Common myeloid progenitor, CD34-positive (primary cell): Measurements from ENCODE around the gene PC.

Source experiments
- CTCF ChIA-PET: fragments of 350-600 bp; sonication (Branson Sonifier 250); formaldehyde crosslinking; loops from one replicate; lab custom pipeline; 2021; ENCODE audit warnings: antibody characterized with exemption; lab: Charles Lee
- POLR2A ChIA-PET: fragments of 350-600 bp; sonication (Branson Sonifier 250); formaldehyde crosslinking; loops from one replicate; lab custom pipeline; 2021; ENCODE audit warnings: antibody characterized with exemption; lab: Charles Lee
- DNase-seq, 3 donors: peaks; one replicate each; pipeline versions ENCODE4 v3.0.0 to v3.0.0-alpha.2; 2013
- H3K27ac ChIP-seq, 2 experiments: 1 replicate in 1 of 2; 2 replicates in 1 of 2; pipeline ENCODE4 v1.7.0; 2013; ENCODE audit warnings: inconsistent platforms in 2 of 2, low read length in 2 of 2, mild to moderate bottlenecking in 2 of 2, low read depth in 1 of 2, moderate library complexity in 1 of 2; ENCODE audit not compliant: severe bottlenecking in 2 of 2, insufficient read depth in 1 of 2, poor library complexity in 1 of 2
- H3K27me3 ChIP-seq, 5 experiments: replicated peaks in 2 of 5; 1 replicate in 3 of 5; 2 replicates in 2 of 5; pipeline versions ENCODE4 v1.6.1 to v1.7.0; 2013; ENCODE audit warnings: low read length in 4 of 5, mild to moderate bottlenecking in 2 of 5, moderate library complexity in 2 of 5, inconsistent platforms in 1 of 5; ENCODE audit not compliant: insufficient read depth in 5 of 5, control insufficient read depth in 4 of 5
- H3K36me3 ChIP-seq, 4 experiments: 1 replicate in 2 of 4; 2 replicates in 2 of 4; pipeline versions ENCODE4 v1.6.1 to v1.7.0; 2013; ENCODE audit warnings: low read length in 3 of 4, control low read depth in 1 of 4, mild to moderate bottlenecking in 1 of 4; ENCODE audit not compliant: control insufficient read depth in 4 of 4, insufficient read depth in 4 of 4
- H3K4me1 ChIP-seq, 4 experiments: 1 replicate in 3 of 4; 2 replicates in 1 of 4; pipeline versions ENCODE4 v1.6.1 to v1.7.1; 2013; ENCODE audit warnings: low read length in 3 of 4, mild to moderate bottlenecking in 3 of 4, control low read depth in 1 of 4, inconsistent platforms in 1 of 4, moderate library complexity in 1 of 4; ENCODE audit not compliant: control insufficient read depth in 4 of 4, insufficient read depth in 4 of 4; ENCODE audit errors: control extremely low read depth in 1 of 4
- H3K4me3 ChIP-seq, 7 experiments: 1 replicate in 4 of 7; 2 replicates in 3 of 7; pipeline versions ENCODE4 v1.5.1 to v1.7.0; 2013; ENCODE audit warnings: mild to moderate bottlenecking in 7 of 7, low read length in 6 of 7, moderate library complexity in 6 of 7, inconsistent platforms in 2 of 7, low read depth in 2 of 7, control low read depth in 1 of 7; ENCODE audit not compliant: insufficient read depth in 4 of 7, control insufficient read depth in 1 of 7; ENCODE audit errors: extremely low read depth in 1 of 7
- H3K9me3 ChIP-seq, 5 experiments: 1 replicate in 4 of 5; 2 replicates in 1 of 5; pipeline versions ENCODE4 v1.6.1 to v1.7.1; 2013; ENCODE audit warnings: low read length in 4 of 5, mild to moderate bottlenecking in 2 of 5, inconsistent platforms in 1 of 5, low read depth in 1 of 5, moderate library complexity in 1 of 5; ENCODE audit not compliant: control insufficient read depth in 4 of 5, insufficient read depth in 2 of 5; ENCODE audit errors: control extremely low read depth in 1 of 5
- WGBS: methylation state at CpG from one replicate; pipeline ENCODE4 v1.1.5; 2013; ENCODE audit not compliant: insufficient coverage; 5-methylcytosine and 5-hydroxymethylcytosine counted together

PC gene

GRCh38 chr11:66907751-66908630 lies 50.2 kb downstream of the PC start:
- POLR2A ChIA-PET = no interaction called here

DNA sequence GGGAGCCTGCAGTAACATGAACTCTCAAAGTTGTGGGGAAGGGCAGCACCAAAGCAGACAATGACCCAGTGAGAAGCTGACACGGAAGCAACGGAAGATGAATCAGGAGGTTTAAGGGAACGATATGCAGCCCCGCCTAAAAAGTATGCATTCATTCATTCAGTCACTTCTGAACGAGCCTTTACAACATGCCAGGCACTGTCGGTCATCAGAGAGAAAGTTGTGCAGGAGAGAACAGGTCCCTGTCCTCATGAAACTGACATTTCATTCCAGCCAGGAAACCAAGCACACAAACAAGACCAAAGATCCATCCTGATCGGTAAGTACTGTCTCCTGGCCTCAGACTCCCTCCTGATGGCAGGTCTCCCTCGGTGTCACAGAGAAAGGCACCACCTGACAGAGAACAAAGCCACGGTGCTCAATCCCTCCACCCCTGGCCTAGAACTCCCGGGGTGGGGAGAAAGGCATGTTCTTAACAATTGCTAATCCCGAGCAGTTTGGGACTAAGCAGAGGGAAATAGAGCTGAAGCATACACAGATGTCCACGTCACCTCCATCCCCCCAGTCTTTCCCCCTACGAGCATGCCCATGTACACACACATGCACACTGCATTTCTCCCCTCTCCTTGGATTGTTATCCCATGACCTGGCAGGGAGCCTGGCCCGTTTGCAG lies 52.0 kb downstream of the PC start:
- no peaks in the 10 kb centered on the region for H3K4me1 ChIP-seq
- no peak overlapping the region for H3K27ac ChIP-seq
- WGBS = 89% methylated on average over 10 of the region's 14 CpGs
- H3K36me3 ChIP-seq = no peaks in the 10 kb centered on the region
- no peak for DNase-seq
- ChIA-PET POLR2A (no interaction called here), CTCF (no interaction called here)
- no peak overlapping the region for H3K4me3 ChIP-seq
- H3K27me3 ChIP-seq = peaks cover 0 to 5% (median 0%) of the 10 kb centered on the region in 5 experiments
- no peaks in the 10 kb centered on the region for H3K9me3 ChIP-seq

More at GRCh38 chr11:66907751-66908630, 50.2 kb downstream of the PC start:
- CTCF ChIA-PET = interaction anchor here (1.0 to 1.6 kb wide), 2 partner anchors 18 to 130 kb away, joined by 3 read pairs; no protein-coding TSS in a partner anchor
- Histone ChIP-seq H3K27me3 (no peaks in the 10 kb centered on the region), H3K4me3 (no peak overlapping the region), H3K9me3 (no peaks in the 10 kb centered on the region), H3K27ac (no peak overlapping the region), H3K4me1 (no peaks in the 10 kb centered on the region), H3K36me3 (no peaks in the 10 kb centered on the region)
- no peak for DNase-seq
- 95% methylated on average over 6 of the region's 9 CpGs for WGBS

DNA sequence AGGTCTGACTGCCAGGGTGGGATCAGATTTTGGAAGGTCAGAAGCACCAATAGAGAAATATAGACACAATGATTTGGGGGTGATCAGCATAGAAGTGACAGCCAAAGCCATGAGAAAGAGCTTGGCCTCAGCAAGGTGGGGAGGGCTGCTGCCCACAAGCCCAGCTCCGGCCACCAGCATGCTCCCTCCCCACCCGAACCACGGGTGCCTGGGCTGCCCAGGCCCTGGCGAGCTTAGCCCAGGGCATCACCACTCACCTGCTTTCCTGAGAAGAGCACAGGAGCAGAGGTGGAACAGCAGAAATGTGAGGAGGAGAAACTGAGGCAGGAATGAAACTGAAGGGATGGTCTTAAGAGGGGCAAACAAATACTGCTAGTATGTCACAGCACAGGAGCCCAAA lies 52.6 kb downstream of the PC start:
- no peak overlapping the region for H3K4me3 ChIP-seq

DNA sequence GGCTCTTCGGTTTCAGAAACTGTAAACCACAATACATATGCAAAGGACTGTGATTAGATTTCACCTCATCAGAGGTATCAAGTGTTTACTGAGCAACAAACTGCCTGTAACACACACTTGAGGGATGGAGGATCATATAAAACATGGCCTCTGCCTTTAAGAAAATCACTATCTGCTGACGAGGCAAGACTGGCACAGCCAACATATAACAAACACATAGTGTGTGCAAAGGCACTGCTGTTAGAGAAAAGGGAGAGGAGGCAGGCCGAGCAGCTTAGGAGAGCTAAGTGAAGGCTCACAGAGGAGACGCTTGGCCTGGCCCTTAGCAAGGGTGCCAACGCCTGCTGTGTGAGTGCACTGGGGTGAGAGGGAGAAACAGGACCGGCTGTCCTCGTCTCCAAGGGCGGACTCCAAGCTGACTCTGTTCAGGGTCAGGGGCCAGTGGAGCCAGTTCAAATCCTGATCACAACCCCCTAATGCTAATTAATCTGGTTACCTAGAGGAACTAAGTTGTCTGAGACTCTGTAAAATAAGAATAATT lies 53.1 kb downstream of the PC start:
- Histone ChIP-seq H3K36me3 (no peaks in the 10 kb centered on the region), H3K27ac (no peak overlapping the region), H3K27me3 (peaks cover 0 to 6% (median 0%) of the 10 kb centered on the region in 5 experiments), H3K9me3 (no peaks in the 10 kb centered on the region), H3K4me3 (no peak overlapping the region), H3K4me1 (no peaks in the 10 kb centered on the region)
- CTCF ChIA-PET = no interaction called here
- DNase-seq = no peak
- POLR2A ChIA-PET = no interaction called here
- 95% methylated on average over 4 of the region's 8 CpGs for WGBS

More for the DNA sequence above, 52.6 kb downstream of the PC start:
- Histone ChIP-seq H3K27ac (no peak overlapping the region), H3K4me1 (no peaks in the 10 kb centered on the region), H3K9me3 (no peaks in the 10 kb centered on the region), H3K27me3 (peaks cover 0 to 6% (median 0%) of the 10 kb centered on the region in 5 experiments), H3K36me3 (no peaks in the 10 kb centered on the region)
- DNase-seq = no peak
- CTCF ChIA-PET = no interaction called here
- 100% methylated on average over 1 of the region's 4 CpGs for WGBS
- POLR2A ChIA-PET = no interaction called here

DNA sequence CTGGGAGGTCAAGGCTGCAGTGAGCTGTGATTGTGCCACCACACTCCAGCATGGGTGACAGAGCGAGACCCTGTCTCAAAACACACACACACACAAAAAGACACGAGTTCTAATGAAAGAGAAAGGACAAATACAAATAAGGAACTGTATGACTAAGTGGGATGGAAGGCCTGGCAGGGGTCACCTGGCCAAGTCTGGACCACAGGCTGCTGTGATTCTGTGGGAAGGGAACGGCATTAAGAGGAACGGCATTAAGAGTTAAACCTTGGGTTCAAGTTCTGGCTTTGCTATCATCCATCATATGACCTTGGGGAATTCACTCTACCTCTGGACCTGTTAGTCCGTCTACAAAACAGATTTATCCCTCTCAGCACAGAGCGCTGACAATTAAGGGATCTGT lies 53.6 kb downstream of the PC start:
- ChIA-PET POLR2A (no interaction called here), CTCF (interaction anchor here (1.0 kb wide), 1 partner anchor 8 kb away, joined by 3 read pairs; no protein-coding TSS in a partner anchor)
- Histone ChIP-seq H3K27me3 (peaks cover 0 to 6% (median 0%) of the 10 kb centered on the region in 5 experiments), H3K4me3 (no peak overlapping the region), H3K9me3 (no peaks in the 10 kb centered on the region), H3K4me1 (no peaks in the 10 kb centered on the region), H3K36me3 (no peaks in the 10 kb centered on the region), H3K27ac (no peak overlapping the region)
- 100% methylated on average over 2 of the region's 6 CpGs for WGBS
- no peak for DNase-seq

DNA sequence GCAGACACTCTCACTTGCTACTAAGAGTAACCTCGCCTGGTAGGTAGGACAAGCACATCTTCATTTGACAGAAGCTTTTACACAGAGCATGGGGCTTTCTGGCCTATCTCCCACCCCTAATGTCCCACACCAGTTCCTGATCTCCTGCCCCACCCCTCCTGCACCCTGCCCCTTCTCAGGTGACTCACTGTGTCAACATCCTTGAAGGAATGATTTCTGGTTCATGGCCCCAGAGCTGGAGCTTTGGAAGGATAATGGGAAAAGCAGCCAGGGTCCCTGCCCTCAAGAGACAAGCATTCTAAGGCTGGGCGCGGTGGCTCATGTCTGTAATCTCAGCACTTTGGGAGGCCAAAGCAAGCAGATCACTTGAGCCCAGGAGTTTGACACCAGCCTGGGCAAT lies 54.1 kb downstream of the PC start:
- DNase-seq = no peak
- no peaks in the 10 kb centered on the region for H3K4me1 ChIP-seq
- ChIA-PET CTCF (interaction anchor here (1.0 kb wide), 1 partner anchor 9 kb away, joined by 3 read pairs; no protein-coding TSS in a partner anchor), POLR2A (no interaction called here)
- 100% methylated on average over 3 of the region's 3 CpGs for WGBS
- H3K27ac ChIP-seq = no peak overlapping the region
- H3K36me3 ChIP-seq = no peaks in the 10 kb centered on the region
- H3K27me3 ChIP-seq = peaks cover 0 to 6% (median 0%) of the 10 kb centered on the region in 5 experiments
- H3K4me3 ChIP-seq = no peak overlapping the region
- no peaks in the 10 kb centered on the region for H3K9me3 ChIP-seq
